ENCODE data around the gene NMBR.

GRCh38 chr6:142117366-142117765 is 29.6 kb downstream of the NMBR start:
- TF ChIP-seq CTCF (conservative IDR thresholded peaks at IDR 0.05): no peak
- no peak for TF ChIP-seq EZH2 (IDR thresholded peaks at IDR 0.05; ENCODE audit: low read depth)
